Epithelial cell of esophagus (primary cell): Measurements from ENCODE around the gene TTC7B.

ENCODE experiments used
- DNase-seq: peaks from one replicate; pipeline ENCODE4 v3.0.0; 2010; ENCODE audit warnings: low read depth
- H3K4me3 ChIP-seq: 2 replicates; pipeline ENCODE4 v1.5.1; 2011; ENCODE audit warnings: mild to moderate bottlenecking, low read length, control low read depth
- TF ChIP-seq, protein P1 (sequence below): IDR thresholded peaks from 2 replicates; pipeline ENCODE4 v1.5.1; 2011; ENCODE audit warnings: low read depth, mild to moderate bottlenecking, low read length, control low read depth, inconsistent platforms; ENCODE audit not compliant: insufficient read depth; ENCODE audit errors: missing control alignments

Gene TTC7B

DNA sequence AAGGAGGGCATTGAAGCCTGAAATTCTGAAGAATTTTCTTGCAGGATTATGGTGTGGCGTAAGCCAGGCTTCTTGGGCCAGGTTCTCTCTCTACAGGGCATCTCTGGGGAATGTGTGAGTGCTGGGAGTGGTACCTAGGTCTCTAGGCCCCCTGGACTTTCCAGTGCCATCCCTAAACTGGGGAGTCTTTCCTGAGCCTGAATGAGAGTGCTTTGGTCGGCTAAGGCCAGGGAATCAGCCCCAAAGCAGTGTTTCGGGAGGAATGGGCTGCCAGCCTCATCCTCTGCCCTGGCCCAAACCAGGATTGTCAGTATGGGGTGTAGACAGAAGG, 325.5 kb downstream of the TTC7B start:
- TF ChIP-seq, protein P1, sequence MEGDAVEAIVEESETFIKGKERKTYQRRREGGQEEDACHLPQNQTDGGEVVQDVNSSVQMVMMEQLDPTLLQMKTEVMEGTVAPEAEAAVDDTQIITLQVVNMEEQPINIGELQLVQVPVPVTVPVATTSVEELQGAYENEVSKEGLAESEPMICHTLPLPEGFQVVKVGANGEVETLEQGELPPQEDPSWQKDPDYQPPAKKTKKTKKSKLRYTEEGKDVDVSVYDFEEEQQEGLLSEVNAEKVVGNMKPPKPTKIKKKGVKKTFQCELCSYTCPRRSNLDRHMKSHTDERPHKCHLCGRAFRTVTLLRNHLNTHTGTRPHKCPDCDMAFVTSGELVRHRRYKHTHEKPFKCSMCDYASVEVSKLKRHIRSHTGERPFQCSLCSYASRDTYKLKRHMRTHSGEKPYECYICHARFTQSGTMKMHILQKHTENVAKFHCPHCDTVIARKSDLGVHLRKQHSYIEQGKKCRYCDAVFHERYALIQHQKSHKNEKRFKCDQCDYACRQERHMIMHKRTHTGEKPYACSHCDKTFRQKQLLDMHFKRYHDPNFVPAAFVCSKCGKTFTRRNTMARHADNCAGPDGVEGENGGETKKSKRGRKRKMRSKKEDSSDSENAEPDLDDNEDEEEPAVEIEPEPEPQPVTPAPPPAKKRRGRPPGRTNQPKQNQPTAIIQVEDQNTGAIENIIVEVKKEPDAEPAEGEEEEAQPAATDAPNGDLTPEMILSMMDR: no peak
- DNase-seq: no peak
- H3K4me3 ChIP-seq: no peak overlapping the region

DNA sequence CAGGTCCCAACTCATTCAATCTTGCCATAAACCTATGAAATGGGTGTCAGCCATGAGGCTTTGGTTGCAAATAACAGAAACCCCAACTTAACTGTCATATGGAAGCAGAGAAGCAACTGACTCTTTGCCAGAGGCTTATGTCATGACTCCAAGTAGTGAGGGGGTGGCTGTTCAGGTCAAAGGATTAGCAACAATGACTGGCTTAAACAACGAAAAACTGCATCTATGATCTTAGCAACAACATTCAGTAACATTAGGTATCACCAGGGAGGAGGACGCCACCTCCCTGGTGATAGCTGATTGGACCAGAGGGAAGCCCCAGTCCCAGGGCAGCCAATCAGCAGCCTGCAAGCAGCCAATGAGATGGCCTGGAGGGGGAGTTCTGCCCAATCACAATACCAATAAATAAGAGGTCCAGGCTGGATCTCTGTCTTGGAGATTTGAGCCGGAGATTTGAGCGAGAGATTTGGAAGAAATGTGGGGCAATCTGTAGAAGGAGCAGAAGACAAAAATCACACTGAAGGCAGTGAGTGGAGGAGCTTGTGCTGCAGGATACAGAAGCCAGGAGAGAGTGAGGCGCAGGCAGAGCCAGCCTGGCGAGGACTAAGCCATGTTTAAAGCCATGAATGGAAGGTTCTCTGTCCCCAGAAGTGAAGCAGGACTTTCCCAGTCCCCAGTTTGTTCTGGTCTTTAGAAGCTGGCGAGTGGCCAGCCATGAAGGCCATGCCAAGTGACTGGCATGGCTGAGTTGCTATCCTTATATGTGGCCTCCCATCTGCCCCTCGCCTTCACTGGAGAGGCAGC, 326.1 kb downstream of the TTC7B start:
- TF ChIP-seq, protein P1: no peak

DNA sequence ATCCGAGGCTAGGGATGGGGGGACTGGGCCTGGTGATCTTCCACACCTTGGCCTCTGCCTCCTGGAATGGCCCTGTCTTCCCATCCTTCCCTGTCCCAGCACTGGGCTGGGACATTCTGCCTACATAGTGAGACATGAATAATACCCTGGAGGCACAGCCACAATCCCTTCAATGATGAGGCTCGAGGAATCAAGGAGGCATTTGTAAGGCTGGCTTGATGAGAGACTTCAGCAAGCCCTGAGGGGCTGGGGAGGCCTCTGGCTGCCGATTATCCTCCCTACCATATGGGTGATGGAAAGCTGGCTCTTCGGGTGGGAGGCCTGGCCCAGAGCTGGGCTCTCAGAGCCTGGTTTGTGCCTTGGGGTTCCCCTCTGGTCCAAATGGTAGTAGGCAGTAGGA, 326.9 kb downstream of the TTC7B start:
- no peak for DNase-seq
- H3K4me3 ChIP-seq: no peak overlapping the region
- TF ChIP-seq, protein P1: no peak

More for the DNA sequence above, 326.1 kb downstream of the TTC7B start:
- DNase-seq: no peak
- no peak overlapping the region for H3K4me3 ChIP-seq

DNA sequence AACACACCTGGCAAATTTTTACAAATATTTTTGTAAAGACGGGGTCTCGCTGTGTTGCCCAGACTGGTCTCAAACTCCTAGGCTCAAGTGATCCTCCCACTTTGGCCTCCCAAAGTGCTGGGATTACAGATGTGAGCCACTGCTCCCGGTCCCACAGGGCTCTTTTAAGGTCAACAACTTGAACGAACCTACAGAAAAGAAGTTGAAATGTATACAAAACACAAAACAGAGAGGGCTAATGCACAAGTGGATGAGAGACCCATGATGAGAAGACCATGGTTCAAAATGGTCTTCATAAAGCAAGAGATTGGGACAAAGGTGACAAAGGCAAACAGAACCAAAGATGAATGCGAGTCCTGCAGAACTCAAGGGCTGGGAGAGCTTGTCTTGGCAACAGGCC, 328.0 kb downstream of the TTC7B start:
- no peak overlapping the region for H3K4me3 ChIP-seq
- TF ChIP-seq, protein P1: no peak
- no peak for DNase-seq

DNA sequence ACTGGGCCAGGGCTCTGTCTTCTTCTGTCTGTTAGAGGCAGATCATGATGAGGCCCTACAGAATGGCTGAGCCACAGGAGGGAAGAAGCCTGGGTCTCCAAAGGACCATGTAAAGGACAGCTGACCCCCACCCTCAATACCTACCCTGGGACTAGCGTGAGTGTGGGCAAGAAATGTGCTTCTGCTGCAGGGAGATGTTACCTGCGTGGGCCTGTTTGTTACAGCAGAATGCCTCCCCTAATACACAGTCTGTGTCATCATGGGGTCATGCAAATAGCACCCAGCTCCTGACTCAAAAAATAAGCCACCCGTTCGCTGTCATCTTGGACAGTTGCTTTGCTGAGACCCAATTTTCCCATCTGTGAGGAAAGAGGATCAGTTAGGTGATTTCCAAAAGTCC, 328.8 kb downstream of the TTC7B start:
- DNase-seq: no peak
- H3K4me3 ChIP-seq: no peak overlapping the region
- TF ChIP-seq, protein P1: no peak

DNA sequence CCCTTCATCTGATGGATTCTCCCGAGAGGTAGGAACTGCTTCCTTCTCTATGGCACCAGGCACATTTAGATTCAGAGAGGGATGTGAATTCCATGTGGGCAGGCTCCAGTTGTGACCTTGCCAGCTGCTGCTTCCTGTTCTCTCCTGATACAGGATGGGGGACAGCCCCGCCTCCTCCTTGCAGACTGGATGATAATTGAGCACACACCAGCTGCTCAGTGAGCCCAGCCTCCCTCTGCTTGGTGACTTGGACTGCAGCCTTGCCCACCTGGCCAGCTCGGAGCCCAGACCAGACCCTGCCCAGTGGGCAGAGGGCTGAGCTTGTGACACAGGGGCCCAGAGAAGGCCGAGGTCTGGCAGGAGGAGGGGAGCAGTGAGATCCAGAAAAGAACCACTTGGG, 329.2 kb downstream of the TTC7B start:
- no peak for DNase-seq
- TF ChIP-seq, protein P1: no peak
- H3K4me3 ChIP-seq: no peak overlapping the region

DNA sequence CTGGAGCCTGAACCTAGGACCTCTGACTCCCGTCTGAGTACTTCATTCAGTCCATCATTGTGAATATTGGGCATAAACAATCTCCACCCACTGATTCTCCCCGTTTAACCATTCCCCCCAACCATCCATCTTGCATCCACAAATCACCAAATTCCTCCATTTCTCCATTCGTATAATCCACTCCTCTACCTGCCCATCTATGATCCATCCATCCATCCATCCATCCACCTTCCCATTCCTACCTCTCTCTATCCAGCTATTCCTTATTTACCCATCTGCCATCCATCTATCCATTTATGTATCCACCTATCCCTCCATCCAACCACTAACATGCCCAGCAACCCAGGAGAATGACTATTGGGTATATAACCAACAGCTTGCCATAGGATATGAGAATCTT, 331.9 kb downstream of the TTC7B start:
- no peak overlapping the region for H3K4me3 ChIP-seq
- TF ChIP-seq, protein P1: no peak
- no peak for DNase-seq
